K562 (cell line): Measurements from ENCODE around the gene STOX2. TPM values are rescaled to one million over a fixed set of nuclear protein-coding genes. Genes with fewer than 3 reads are reported as not detected.

ENCODE experiments used
- HMG20A ChIP-seq: fragments of 450-650 bp; formaldehyde crosslinking; conservative IDR thresholded peaks from 2 replicates; pipeline ENCODE4 v1.4.0; 2020; ENCODE audit warnings: mild to moderate bottlenecking, mixed read lengths
- NONO ChIP-seq, 2 experiments: fragments of 200-400 bp in 1 of 2; fragments of 450-650 bp in 1 of 2; formaldehyde crosslinking in 1 of 2; IDR thresholded peaks; 2 replicates each; pipeline ENCODE4 v1.6.1; 2017; ENCODE audit warnings: low read depth in 2 of 2, mild to moderate bottlenecking in 2 of 2, moderate library complexity in 2 of 2, low read length in 1 of 2
- PTRF ChIP-seq: fragments of 450-650 bp; IDR thresholded peaks from 2 replicates; pipeline ENCODE4 v1.6.1; 2016; ENCODE audit warnings: mild to moderate bottlenecking, missing genetic modification characterization, missing compliant biosample characterization
- XRCC5 ChIP-seq: fragments of 200-400 bp; formaldehyde crosslinking; IDR thresholded peaks from 2 replicates; pipeline ENCODE4 v1.6.1; 2017; ENCODE audit warnings: low read depth, mild to moderate bottlenecking, low read length
- YBX1 ChIP-seq: fragments of 450-650 bp; IDR thresholded peaks from 2 replicates; pipeline ENCODE4 v1.7.1; 2016; ENCODE audit warnings: mild to moderate bottlenecking
- ZNF174 ChIP-seq: fragments of 250-450 bp; sonication (Bioruptor Pico); IDR thresholded peaks from 2 replicates; pipeline ENCODE4 v1.4.0; 2020; ENCODE audit warnings: mild to moderate bottlenecking
- ZNF717 ChIP-seq: fragments of 250-450 bp; sonication (Bioruptor Pico); IDR thresholded peaks from 2 replicates; pipeline ENCODE4 v1.5.0; 2021
- polyA plus RNA-seq, 8 experiments: library from polyadenylated mRNA; depleted of rRNA in 4 of 8; stranded (reverse) in 5 of 8; unstranded in 3 of 8; fragments of >200 nt; fragmentation: Nextera tagmentation in 2 of 8; fragmentation: Illumina TruSeq in 1 of 8; extraction: Ambion mirVana in 2 of 8; extraction: Trizol in 1 of 8; gene quantifications; 2 replicates each; pipeline versions ENCODE4 v1.2.1 to v1.2.3, GENCODE V29; 2011 to 2014; ENCODE audit warnings: inconsistent platforms in 1 of 8, missing spikeins in 1 of 8
- total RNA-seq, 7 experiments: library from RNA; depleted of rRNA in 6 of 7; stranded (reverse); fragments of >200 nt in 6 of 7; fragmentation: Illumina TruSeq in 2 of 7; extraction: Trizol in 2 of 7; gene quantifications; 2 replicates each; pipeline versions ENCODE4 v1.2.1 to v1.2.3, GENCODE V29; 2011 to 2021; ENCODE audit warnings: low replicate concordance in 1 of 7
- TF ChIP-seq, protein P1 (sequence below): fragments of 450-650 bp; IDR thresholded peaks from 2 replicates; pipeline ENCODE4 v1.6.1; 2016; ENCODE audit warnings: low read depth
- TF ChIP-seq, protein P2 (sequence below): fragments of 250-450 bp; sonication (Bioruptor Pico); IDR thresholded peaks from 2 replicates; pipeline ENCODE4 v1.5.0; 2020; ENCODE audit warnings: mild to moderate bottlenecking
- TF ChIP-seq, protein P3 (sequence below): fragments of 250-450 bp; sonication (Bioruptor Pico); IDR thresholded peaks from 2 replicates; pipeline ENCODE4 v1.9.0; 2021; ENCODE audit warnings: mild to moderate bottlenecking, inconsistent platforms
- TF ChIP-seq, protein P4 (sequence below): fragments of 250-450 bp; sonication (Bioruptor Pico); IDR thresholded peaks from 2 replicates; pipeline ENCODE4 v1.4.0; 2020; ENCODE audit warnings: mild to moderate bottlenecking, moderate library complexity

Gene STOX2
- total and polyA plus RNA-seq, 9 of the 15 experiments (the other 6 are each of a cell fraction or from before 2014, with no cell fraction given): not detected

DNA sequence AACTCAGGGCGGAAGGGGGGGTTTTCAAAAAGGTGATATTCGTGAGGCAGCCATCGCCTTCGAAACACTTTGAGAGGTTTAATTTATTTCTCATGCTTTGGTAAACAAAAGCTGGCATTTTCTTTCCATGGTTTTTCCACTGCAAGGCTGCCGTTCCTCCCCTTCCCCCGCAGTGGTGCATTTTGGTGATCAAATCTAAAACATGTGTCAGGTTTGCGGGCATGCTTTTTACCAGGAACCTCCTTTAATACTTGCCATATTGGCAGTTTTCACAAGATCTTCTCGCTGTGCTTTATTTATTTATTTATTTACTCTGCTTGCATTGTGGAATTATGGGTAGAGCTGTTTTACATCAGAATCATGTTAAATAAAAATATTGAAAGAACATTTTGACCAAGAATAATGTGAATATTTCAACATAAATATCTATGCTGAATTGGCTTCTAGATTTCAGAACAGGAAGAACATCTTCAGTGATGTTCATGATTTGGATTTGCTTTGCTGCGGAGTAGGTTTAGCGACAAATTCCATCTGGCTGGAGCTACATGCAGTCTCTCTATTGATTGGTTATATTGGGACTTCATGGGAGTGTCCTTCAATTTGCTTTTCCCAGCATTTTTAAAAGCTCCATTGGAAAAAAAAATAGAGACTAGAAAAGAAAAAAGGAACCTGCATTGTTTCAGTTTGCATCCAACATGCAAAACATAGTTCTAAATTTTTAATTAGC lies 54.4 kb downstream of the STOX2 start (continued):
- TF ChIP-seq, protein P1, sequence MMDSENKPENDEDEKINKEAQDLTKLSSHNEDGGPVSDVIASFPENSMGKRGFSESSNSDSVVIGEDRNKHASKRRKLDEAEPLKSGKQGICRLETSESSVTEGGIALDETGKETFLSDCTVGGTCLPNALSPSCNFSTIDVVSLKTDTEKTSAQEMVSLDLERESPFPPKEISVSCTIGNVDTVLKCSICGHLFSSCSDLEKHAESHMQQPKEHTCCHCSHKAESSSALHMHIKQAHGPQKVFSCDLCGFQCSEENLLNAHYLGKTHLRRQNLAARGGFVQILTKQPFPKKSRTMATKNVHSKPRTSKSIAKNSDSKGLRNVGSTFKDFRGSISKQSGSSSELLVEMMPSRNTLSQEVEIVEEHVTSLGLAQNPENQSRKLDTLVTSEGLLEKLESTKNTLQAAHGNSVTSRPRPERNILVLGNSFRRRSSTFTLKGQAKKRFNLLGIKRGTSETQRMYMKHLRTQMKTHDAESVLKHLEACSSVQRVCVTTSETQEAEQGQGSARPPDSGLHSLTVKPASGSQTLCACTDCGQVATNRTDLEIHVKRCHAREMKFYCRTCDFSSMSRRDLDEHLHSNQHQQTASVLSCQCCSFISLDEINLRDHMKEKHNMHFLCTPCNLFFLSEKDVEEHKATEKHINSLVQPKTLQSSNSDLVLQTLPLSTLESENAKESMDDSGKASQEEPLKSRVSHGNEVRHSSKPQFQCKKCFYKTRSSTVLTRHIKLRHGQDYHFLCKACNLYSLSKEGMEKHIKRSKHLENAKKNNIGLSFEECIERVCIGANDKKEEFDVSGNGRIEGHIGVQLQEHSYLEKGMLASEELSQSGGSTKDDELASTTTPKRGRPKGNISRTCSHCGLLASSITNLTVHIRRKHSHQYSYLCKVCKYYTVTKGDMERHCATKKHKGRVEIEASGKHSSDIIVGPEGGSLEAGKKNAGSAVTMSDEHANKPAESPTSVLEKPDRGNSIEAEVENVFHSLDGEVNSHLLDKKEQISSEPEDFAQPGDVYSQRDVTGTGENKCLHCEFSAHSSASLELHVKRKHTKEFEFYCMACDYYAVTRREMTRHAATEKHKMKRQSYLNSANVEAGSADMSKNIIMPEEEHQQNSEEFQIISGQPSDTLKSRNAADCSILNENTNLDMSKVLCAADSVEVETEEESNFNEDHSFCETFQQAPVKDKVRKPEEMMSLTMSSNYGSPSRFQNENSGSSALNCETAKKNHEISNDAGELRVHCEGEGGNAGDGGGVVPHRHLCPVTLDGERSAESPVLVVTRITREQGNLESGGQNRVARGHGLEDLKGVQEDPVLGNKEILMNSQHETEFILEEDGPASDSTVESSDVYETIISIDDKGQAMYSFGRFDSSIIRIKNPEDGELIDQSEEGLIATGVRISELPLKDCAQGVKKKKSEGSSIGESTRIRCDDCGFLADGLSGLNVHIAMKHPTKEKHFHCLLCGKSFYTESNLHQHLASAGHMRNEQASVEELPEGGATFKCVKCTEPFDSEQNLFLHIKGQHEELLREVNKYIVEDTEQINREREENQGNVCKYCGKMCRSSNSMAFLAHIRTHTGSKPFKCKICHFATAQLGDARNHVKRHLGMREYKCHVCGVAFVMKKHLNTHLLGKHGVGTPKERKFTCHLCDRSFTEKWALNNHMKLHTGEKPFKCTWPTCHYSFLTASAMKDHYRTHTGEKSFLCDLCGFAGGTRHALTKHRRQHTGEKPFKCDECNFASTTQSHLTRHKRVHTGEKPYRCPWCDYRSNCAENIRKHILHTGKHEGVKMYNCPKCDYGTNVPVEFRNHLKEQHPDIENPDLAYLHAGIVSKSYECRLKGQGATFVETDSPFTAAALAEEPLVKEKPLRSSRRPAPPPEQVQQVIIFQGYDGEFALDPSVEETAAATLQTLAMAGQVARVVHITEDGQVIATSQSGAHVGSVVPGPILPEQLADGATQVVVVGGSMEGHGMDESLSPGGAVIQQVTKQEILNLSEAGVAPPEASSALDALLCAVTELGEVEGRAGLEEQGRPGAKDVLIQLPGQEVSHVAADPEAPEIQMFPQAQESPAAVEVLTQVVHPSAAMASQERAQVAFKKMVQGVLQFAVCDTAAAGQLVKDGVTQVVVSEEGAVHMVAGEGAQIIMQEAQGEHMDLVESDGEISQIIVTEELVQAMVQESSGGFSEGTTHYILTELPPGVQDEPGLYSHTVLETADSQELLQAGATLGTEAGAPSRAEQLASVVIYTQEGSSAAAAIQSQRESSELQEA: no peak
- TF ChIP-seq, protein P2, sequence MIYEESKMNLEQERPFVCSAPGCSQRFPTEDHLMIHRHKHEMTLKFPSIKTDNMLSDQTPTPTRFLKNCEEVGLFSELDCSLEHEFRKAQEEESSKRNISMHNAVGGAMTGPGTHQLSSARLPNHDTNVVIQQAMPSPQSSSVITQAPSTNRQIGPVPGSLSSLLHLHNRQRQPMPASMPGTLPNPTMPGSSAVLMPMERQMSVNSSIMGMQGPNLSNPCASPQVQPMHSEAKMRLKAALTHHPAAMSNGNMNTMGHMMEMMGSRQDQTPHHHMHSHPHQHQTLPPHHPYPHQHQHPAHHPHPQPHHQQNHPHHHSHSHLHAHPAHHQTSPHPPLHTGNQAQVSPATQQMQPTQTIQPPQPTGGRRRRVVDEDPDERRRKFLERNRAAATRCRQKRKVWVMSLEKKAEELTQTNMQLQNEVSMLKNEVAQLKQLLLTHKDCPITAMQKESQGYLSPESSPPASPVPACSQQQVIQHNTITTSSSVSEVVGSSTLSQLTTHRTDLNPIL (CRISPR knock-in tag): no peak
- TF ChIP-seq HMG20A (CRISPR knock-in tag) (no peak), XRCC5 (no peak), ZNF717 (no peak), ZNF174 (CRISPR knock-in tag) (no peak), YBX1 (no peak), NONO (IDR thresholded peaks at IDR 0.05; ENCODE audit: low read depth in 2 of 2, low read length in 1 of 2) (no peak), PTRF (tag) (no peak)
- TF ChIP-seq, protein P3, sequence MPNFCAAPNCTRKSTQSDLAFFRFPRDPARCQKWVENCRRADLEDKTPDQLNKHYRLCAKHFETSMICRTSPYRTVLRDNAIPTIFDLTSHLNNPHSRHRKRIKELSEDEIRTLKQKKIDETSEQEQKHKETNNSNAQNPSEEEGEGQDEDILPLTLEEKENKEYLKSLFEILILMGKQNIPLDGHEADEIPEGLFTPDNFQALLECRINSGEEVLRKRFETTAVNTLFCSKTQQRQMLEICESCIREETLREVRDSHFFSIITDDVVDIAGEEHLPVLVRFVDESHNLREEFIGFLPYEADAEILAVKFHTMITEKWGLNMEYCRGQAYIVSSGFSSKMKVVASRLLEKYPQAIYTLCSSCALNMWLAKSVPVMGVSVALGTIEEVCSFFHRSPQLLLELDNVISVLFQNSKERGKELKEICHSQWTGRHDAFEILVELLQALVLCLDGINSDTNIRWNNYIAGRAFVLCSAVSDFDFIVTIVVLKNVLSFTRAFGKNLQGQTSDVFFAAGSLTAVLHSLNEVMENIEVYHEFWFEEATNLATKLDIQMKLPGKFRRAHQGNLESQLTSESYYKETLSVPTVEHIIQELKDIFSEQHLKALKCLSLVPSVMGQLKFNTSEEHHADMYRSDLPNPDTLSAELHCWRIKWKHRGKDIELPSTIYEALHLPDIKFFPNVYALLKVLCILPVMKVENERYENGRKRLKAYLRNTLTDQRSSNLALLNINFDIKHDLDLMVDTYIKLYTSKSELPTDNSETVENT (CRISPR knock-in tag): no peak
- TF ChIP-seq, protein P4, sequence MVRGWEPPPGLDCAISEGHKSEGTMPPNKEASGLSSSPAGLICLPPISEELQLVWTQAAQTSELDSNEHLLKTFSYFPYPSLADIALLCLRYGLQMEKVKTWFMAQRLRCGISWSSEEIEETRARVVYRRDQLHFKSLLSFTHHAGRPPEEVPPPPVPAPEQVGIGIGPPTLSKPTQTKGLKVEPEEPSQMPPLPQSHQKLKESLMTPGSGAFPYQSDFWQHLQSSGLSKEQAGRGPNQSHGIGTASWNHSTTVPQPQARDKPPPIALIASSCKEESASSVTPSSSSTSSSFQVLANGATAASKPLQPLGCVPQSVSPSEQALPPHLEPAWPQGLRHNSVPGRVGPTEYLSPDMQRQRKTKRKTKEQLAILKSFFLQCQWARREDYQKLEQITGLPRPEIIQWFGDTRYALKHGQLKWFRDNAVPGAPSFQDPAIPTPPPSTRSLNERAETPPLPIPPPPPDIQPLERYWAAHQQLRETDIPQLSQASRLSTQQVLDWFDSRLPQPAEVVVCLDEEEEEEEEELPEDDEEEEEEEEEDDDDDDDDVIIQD (CRISPR knock-in tag): no peak
